ENCODE results near the gene UNC13D. TPM values are rescaled to one million over a fixed set of nuclear protein-coding genes. Genes with fewer than 3 reads are reported as not detected.
A peak's percentile ranks its signal among the peaks of the same experiment; 100 is the strongest.
"Not testable (repeated sequence)": the region's sequence is repeated elsewhere in the genome, so short reads cannot be mapped to it uniquely, and the experiment has no call there.

Gene UNC13D
- total RNA-seq, 1 donor from 2014 or later, result 185 TPM

DNA sequence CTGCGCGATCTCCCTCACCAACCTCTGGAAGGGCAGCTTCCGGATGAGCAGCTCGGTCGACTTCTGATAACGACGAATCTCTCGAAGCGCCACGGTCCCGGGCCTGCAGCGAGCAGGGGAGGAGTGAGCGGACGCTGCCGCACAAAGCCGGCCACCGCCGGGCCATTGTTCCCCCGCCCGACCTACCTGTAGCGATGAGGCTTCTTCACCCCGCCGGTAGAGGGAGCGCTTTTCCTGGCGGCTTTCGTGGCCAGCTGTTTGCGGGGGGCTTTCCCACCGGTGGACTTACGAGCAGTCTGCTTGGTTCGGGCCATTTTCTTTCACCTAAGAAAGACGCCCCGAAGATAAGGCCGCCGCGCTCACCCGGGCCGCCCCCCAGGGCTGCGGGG lies 65.3 kb downstream of the UNC13D start:
- Mint-ChIP-seq H3K27ac (peak overlapping the region; percentile 92), H3K36me3 (ENCODE audit: low read depth) (peaks cover 42% of the 10 kb centered on the region), H3K9me3 (no peaks in the 10 kb centered on the region), H3K4me3 (peak overlapping the region; percentile 98), H3K4me1 (ENCODE audit: low read depth) (peaks cover 48% of the 10 kb centered on the region), H3K27me3 (ENCODE audit: insufficient read depth) (peaks cover 2% of the 10 kb centered on the region)
- intact Hi-C loops (cut with micrococcal nuclease), result loop anchor here (1.0 to 5.0 kb wide), 6 partner anchors 14 to 948 kb away; partner anchors contain the start of genes GALK1, JMJD6, METTL23 and RECQL5
- peak; percentile 74 for DNase-seq (ENCODE audit: low spot score)

DNA sequence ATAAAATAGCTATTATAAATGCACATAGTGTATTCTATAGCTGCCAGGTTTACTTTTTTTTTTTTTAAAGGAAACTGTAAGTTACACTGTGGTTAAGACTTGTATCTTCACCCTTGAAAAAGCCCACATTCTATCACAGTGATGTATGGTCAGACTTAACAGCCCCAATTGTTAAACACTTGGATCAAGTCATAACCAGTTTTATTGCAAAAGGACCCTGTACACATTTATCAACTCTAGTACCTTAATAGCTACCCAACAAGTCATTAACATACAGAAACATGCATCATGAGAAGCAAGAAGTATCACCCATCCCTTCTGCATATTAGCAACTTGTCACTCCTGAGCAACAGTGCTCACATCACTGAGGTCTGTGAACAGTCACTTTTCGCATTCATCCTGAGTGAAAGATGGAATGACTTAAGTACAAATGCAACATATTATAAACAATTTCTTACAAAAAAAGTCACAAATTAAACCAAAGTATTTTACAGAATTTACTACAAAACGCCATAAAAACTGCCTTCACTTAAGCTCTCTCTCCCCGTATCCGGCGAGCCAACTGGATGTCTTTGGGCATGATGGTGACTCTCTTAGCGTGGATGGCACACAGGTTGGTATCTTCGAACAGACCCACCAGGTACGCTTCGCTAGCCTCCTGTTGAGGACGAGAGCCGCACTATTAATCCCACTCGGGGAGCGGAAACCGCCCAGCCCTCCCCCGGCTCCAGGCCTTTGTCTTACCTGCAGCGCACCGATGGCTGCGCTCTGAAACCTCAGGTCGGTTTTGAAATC lies 65.9 kb downstream of the UNC13D start:
- H3K4me1 Mint-ChIP-seq (ENCODE audit: low read depth), result peaks cover 43% of the 10 kb centered on the region
- H3K9me3 Mint-ChIP-seq; H3K27me3 Mint-ChIP-seq (ENCODE audit: insufficient read depth); DNase-seq (ENCODE audit: low spot score): not testable (repeated sequence)
- H3K27ac Mint-ChIP-seq, result peak overlapping the region; percentile 92
- H3K36me3 Mint-ChIP-seq (ENCODE audit: low read depth), result peaks cover 42% of the 10 kb centered on the region
- H3K4me3 Mint-ChIP-seq, result peak overlapping the region; percentile 98
- intact Hi-C loops (cut with micrococcal nuclease), result loop anchor here (2.0 to 5.0 kb wide), 4 partner anchors 13 to 949 kb away; partner anchors contain the start of genes GALK1, JMJD6, METTL23 and TRIM65

GRCh38 chr17:75777296-75777922 lies 66.8 kb downstream of the UNC13D start:
- Mint-ChIP-seq H3K9me3 (no peaks in the 10 kb centered on the region), H3K4me3 (peak overlapping the region; percentile 98), H3K4me1 (ENCODE audit: low read depth) (peaks cover 34% of the 10 kb centered on the region), H3K27me3 (ENCODE audit: insufficient read depth) (peaks cover 2% of the 10 kb centered on the region), H3K36me3 (ENCODE audit: low read depth) (peaks cover 42% of the 10 kb centered on the region), H3K27ac (peak overlapping the region; percentile 47)
- no peak for DNase-seq (ENCODE audit: low spot score)
- intact Hi-C loops (cut with micrococcal nuclease), result loop anchor here (2.0 to 5.0 kb wide), 3 partner anchors 67 to 950 kb away; partner anchors contain the start of genes JMJD6, METTL23, TRIM65 and UNC13D

Other genes with a start within 250 kb of the UNC13D start
- gene SMIM5, start 211.0 kb downstream of the UNC13D start, total RNA-seq, result 0.05 TPM in 1 of 2 replicates, not detected in the other
- gene RECQL5, start 177.2 kb downstream of the UNC13D start, total RNA-seq, result 29.9 and 34.1 TPM in 2 replicates
- 113 and 117 TPM in 2 replicates for gene SAP30BP, start 177.1 kb downstream of the UNC13D start, total RNA-seq
- 1.4 and 2.7 TPM in 2 replicates for gene ITGB4, start 122.9 kb downstream of the UNC13D start, total RNA-seq
- gene GALK1, start 79.2 kb downstream of the UNC13D start, total RNA-seq, result 48.0 and 49.3 TPM in 2 replicates
- gene UNK, start 59.6 kb downstream of the UNC13D start, total RNA-seq, result 26.0 and 26.9 TPM in 2 replicates
- 68.8 and 74.4 TPM in 2 replicates for gene WBP2, start 10.9 kb upstream of the UNC13D start, total RNA-seq
- 30.5 and 32.7 TPM in 2 replicates for gene TRIM47, start 34.2 kb upstream of the UNC13D start, total RNA-seq
- gene TRIM65, start 52.5 kb upstream of the UNC13D start, total RNA-seq, result 45.0 and 53.7 TPM in 2 replicates
- gene MRPL38, start 60.5 kb upstream of the UNC13D start, total RNA-seq, result 151 and 160 TPM in 2 replicates
- gene FBF1, start 96.6 kb upstream of the UNC13D start, total RNA-seq, result 19.4 and 20.0 TPM in 2 replicates
- 25.3 and 28.2 TPM in 2 replicates for gene ACOX1, start 134.8 kb upstream of the UNC13D start, total RNA-seq
- 10.7 and 15.4 TPM in 2 replicates for gene TEN1, start 134.8 kb upstream of the UNC13D start, total RNA-seq
- 4.9 and 5.3 TPM in 2 replicates for gene CDK3, start 156.5 kb upstream of the UNC13D start, total RNA-seq
- 0.02 and 0.05 TPM in 2 replicates for gene EVPL, start 182.9 kb upstream of the UNC13D start, total RNA-seq
- 177 and 184 TPM in 2 replicates for gene SRP68, start 228.1 kb upstream of the UNC13D start, total RNA-seq
- gene GALR2, start 230.4 kb upstream of the UNC13D start, total RNA-seq, result 3.6 and 3.7 TPM in 2 replicates
- 2.7 and 2.9 TPM in 2 replicates for gene ZACN, start 234.8 kb upstream of the UNC13D start, total RNA-seq

All from activated T-helper 1 cell treated with anti-CD3 and anti-CD28 coated beads, Interleukin-12 subunit alpha, Interleukin-12 subunit beta, Interleukin-2, Interleukin-4 antibody, amounts not matched to agents 30 ng/mL and 10 ng/mL and 1 ng/mL, durations not matched to agents 14 hours and 24 hours and 36 hours (primary cell).